ENCODE data around the gene D2HGDH.

GRCh38 chr2:241689306-241689705 is 45.1 kb upstream of the D2HGDH start:
- TF ChIP-seq EP300 (IDR thresholded peaks at IDR 0.05) (no peak), CTCF (IDR thresholded peaks at IDR 0.05) (no peak)
